HCT116 (cell line): ENCODE measurements around the gene GPR78. TPM values are rescaled to one million over a fixed set of nuclear protein-coding genes. Genes with fewer than 3 reads are reported as not detected.

Source experiments
- ATAC-seq: fragments of 200-7000 bp; cut with Tn5 transposase; 2 replicates; pipeline ENCODE4 v1.9.1; 2020; ENCODE audit warnings: mild to moderate bottlenecking, moderate library complexity
- BruUV-seq: library from RNA; stranded (reverse); fragments of 400-500 nt; replicated peaks from 2 replicates; lab custom pipeline; 2021; lab: Mats Ljungman, UMichigan
- CTCF ChIA-PET: fragments of 300-600 bp; sonication (Branson Sonifier 250); formaldehyde crosslinking; loops from one replicate; lab custom pipeline; 2021; ENCODE audit warnings: antibody characterized with exemption; lab: Charles Lee
- POLR2A ChIA-PET: fragments of 300-600, 350-600 bp; sonication (Branson Sonifier 250); formaldehyde crosslinking; loops from one replicate; lab custom pipeline; 2021; ENCODE audit warnings: antibody characterized with exemption; lab: Charles Lee
- RAD21 ChIA-PET, 2 experiments: fragments of 300-600 bp; sonication (Branson Sonifier 250); formaldehyde crosslinking; loops; one replicate each; lab custom pipeline; 2023; ENCODE audit warnings: low total read pairs in 2 of 2; ENCODE audit not compliant: uncharacterized antibody in 2 of 2, unreplicated experiment in 2 of 2, low non-redundant PET in 1 of 2; lab: Charles Lee
- DNase-seq: peaks from one replicate; pipeline ENCODE4 v3.0.0-alpha.2; 2010; ENCODE audit warnings: low read depth, low spot score
- H2AFZ ChIP-seq: fragments of 200-600 bp; shearing (Covaris generic), sonication (generic); 2 replicates; pipeline ENCODE4 v1.6.1; 2017; ENCODE audit warnings: low read depth, mixed run types, mixed read lengths, antibody characterized with exemption, low read length; ENCODE audit not compliant: poor library complexity, severe bottlenecking
- H3K27ac ChIP-seq: 2 replicates; pipeline ENCODE4 v1.5.1; 2012; ENCODE audit warnings: low read depth, low read length
- H3K27me3 ChIP-seq: fragments of 200-600 bp; sonication (generic); 2 replicates; pipeline ENCODE4 v1.6.1; 2016; ENCODE audit warnings: mixed run types, low read length, mixed read lengths; ENCODE audit not compliant: insufficient read depth
- H3K36me3 ChIP-seq, 2 experiments: fragments of 200-500 bp in 1 of 2; fragments of 200-600 bp in 1 of 2; sonication (Bioruptor generic) in 1 of 2; sonication (generic) in 1 of 2; 2 replicates each; pipeline versions ENCODE4 v1.5.1 to v1.6.1; 2014 to 2016; ENCODE audit warnings: low read length in 2 of 2, inconsistent platforms in 1 of 2, mixed read lengths in 1 of 2, mixed run types in 1 of 2; ENCODE audit not compliant: insufficient read depth in 2 of 2, control insufficient read depth in 1 of 2
- H3K4me1 ChIP-seq, 2 experiments: fragments of 200-600 bp in 1 of 2; sonication (generic) in 1 of 2; 2 replicates each; pipeline versions ENCODE4 v1.5.1 to v1.6.1; 2012 to 2017; ENCODE audit warnings: low read length in 2 of 2, inconsistent platforms in 1 of 2, mild to moderate bottlenecking in 1 of 2, mixed read lengths in 1 of 2, mixed run types in 1 of 2, moderate library complexity in 1 of 2; ENCODE audit not compliant: insufficient read depth in 2 of 2, control insufficient read depth in 1 of 2
- H3K4me2 ChIP-seq: fragments of 200-600 bp; sonication (generic); 2 replicates; pipeline ENCODE4 v1.6.1; 2017; ENCODE audit warnings: mixed run types, low read length, mixed read lengths
- H3K4me3 ChIP-seq, 2 experiments: fragments of 200-600 bp in 1 of 2; sonication (generic) in 1 of 2; replicated peaks in 1 of 2; 2 replicates each; pipeline ENCODE4 v1.5.1; 2011 to 2016; ENCODE audit warnings: low read length in 2 of 2, control low read depth in 1 of 2, low read depth in 1 of 2, mild to moderate bottlenecking in 1 of 2, mixed read lengths in 1 of 2, mixed run types in 1 of 2
- H3K79me2 ChIP-seq: fragments of 200-600 bp; sonication (generic); 2 replicates; pipeline ENCODE4 v1.6.1; 2017; ENCODE audit warnings: mild to moderate bottlenecking, mixed run types, low read length, moderate library complexity, mixed read lengths; ENCODE audit not compliant: insufficient read depth
- H3K9ac ChIP-seq: fragments of 200-600 bp; sonication (generic); 2 replicates; pipeline ENCODE4 v1.6.1; 2016; ENCODE audit warnings: low read length, mixed read lengths
- H3K9me2 ChIP-seq: fragments of 200-600 bp; sonication (generic), shearing (Covaris generic); 2 replicates; pipeline ENCODE4 v1.6.1; 2017; ENCODE audit warnings: mixed run types, mild to moderate bottlenecking, moderate library complexity; ENCODE audit not compliant: insufficient read depth
- H3K9me3 ChIP-seq, 2 experiments: fragments of 200-500 bp in 1 of 2; fragments of 200-600 bp in 1 of 2; sonication (Bioruptor generic) in 1 of 2; sonication (generic) in 1 of 2; 2 replicates each; pipeline ENCODE4 v1.6.1; 2014 to 2017; ENCODE audit warnings: low read length in 2 of 2, mixed read lengths in 2 of 2, inconsistent platforms in 1 of 2, low read depth in 1 of 2, mild to moderate bottlenecking in 1 of 2, mixed run types in 1 of 2, moderate library complexity in 1 of 2; ENCODE audit not compliant: control insufficient read depth in 1 of 2, insufficient read depth in 1 of 2
- H4K20me1 ChIP-seq: fragments of 200-600 bp; sonication (generic), shearing (Covaris generic); 2 replicates; pipeline ENCODE4 v1.6.1; 2017; ENCODE audit warnings: mixed run types, mild to moderate bottlenecking, moderate library complexity; ENCODE audit not compliant: insufficient read depth
- POLR2AphosphoS5 ChIP-seq: IDR thresholded peaks from 2 replicates; pipeline ENCODE4 v1.6.1; 2011; ENCODE audit warnings: mild to moderate bottlenecking, low read depth, low read length, moderate library complexity
- RAD21 ChIP-seq: IDR thresholded peaks from 2 replicates; pipeline ENCODE4 v1.6.1; 2012; ENCODE audit warnings: low read depth, mild to moderate bottlenecking
- REST ChIP-seq: IDR thresholded peaks from 2 replicates; pipeline ENCODE4 v1.6.1; 2012; ENCODE audit warnings: low read depth
- SIN3A ChIP-seq: IDR thresholded peaks from 2 replicates; pipeline ENCODE4 v1.6.1; 2012; ENCODE audit warnings: low read depth
- SRF ChIP-seq: IDR thresholded peaks from 2 replicates; pipeline ENCODE4 v1.6.1; 2012; ENCODE audit warnings: low read depth
- ZFX ChIP-seq: fragments of 450-650 bp; IDR thresholded peaks from 2 replicates; pipeline ENCODE4 v1.6.1; 2017
- ZNF274 ChIP-seq: fragments of 200-500 bp; sonication (Bioruptor generic); IDR thresholded peaks from 2 replicates; pipeline ENCODE4 v1.6.1; 2014; ENCODE audit warnings: mild to moderate bottlenecking, low read depth, low read length, inconsistent platforms
- intact Hi-C: fragments of 100-400 bp; cut with micrococcal nuclease; formaldehyde crosslinking; loops from 2 replicates; pipeline ENCODE4 v1.10.0; 2022
- total RNA-seq: library from RNA; stranded (reverse); gene quantifications from one replicate; pipeline ENCODE4 v1.2.1, GENCODE V29; 2021; ENCODE audit not compliant: unreplicated experiment

GPR78 gene
- total RNA-seq, 1 experiment from 2014 or later = not detected

- Histone ChIP-seq H3K9me2 (no peaks in the 10 kb centered on the region), H3K27me3 (no peaks in the 10 kb centered on the region), H3K4me2 (no peak overlapping the region), H3K4me1 (no peaks in the 10 kb centered on the region), H3K27ac (no peak overlapping the region), H3K36me3 (no peaks in the 10 kb centered on the region), H2AFZ (no peak overlapping the region), H3K4me3 (no peak overlapping the region), H3K9ac (no peak overlapping the region), H4K20me1 (no peaks in the 10 kb centered on the region), H3K9me3 (no peaks in the 10 kb centered on the region), H3K79me2 (no peaks in the 10 kb centered on the region)
- RAD21 ChIA-PET = no interaction called here
- CTCF ChIA-PET = interaction anchor here (1.0 kb wide), 1 partner anchor 9 kb away, joined by 4 read pairs; no protein-coding TSS in a partner anchor
- ATAC-seq (no peak), DNase-seq (no peak)
- intact Hi-C loops = no loop called here
- TF ChIP-seq ZFX (no peak), SRF (no peak), POLR2AphosphoS5 (no peak), REST (no peak), RAD21 (no peak), SIN3A (no peak), ZNF274 (no peak)
- POLR2A ChIA-PET = no interaction called here
- BruUV-seq = no TSS peak
These were observed 36.6 kb downstream of the GPR78 start for GRCh38 chr4:8616831-8617230.
